HG03565 (cell line): ENCODE results near the gene PRDM15.
A peak's percentile ranks its signal among the peaks of the same experiment; 100 is the strongest.

Experiments
- ATAC-seq: cut with Tn5 transposase; IDR thresholded peaks from one replicate; pipeline ENCODE4 v1.9.1; 2021; ENCODE audit warnings: mild to moderate bottlenecking, moderate library complexity; ENCODE audit not compliant: unreplicated experiment

The PRDM15 gene

DNA sequence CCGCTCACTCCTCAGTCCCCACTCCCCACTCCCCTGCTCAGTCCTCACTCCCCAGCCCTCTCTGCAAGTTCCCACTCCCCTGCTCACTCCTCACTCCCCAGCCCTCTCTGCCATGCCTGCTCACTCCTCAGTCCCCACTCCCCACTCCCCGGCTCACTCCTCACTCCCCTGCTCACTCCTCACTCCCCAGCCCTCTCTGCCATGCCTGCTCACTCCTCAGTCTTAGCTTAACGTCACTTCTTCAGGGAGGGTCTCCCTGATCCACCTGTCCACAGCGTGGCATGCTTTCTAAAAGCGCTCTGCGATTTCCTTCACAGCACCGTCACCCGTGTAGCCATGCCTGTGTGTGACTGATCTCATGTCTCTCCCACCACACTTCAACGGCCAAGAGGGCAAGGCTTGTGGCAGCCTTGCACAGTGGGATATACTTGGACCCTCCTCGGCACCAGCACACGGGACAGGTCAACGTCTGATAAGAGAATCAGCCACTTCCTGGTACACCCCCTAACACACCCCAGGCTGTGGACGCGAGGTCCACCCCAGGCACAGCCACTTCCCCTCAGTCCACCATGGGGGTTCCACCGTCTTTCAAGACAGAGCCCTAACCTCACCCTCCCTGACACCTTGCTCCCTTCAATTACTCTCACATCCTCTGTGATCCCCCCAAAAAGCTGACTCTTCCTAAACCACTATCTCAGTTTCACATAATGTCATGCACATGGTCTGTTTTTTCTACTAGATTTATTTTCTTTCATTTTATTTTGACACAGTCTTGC, 14.0 kb downstream of the PRDM15 start:
- ATAC-seq = peak; percentile 53

DNA sequence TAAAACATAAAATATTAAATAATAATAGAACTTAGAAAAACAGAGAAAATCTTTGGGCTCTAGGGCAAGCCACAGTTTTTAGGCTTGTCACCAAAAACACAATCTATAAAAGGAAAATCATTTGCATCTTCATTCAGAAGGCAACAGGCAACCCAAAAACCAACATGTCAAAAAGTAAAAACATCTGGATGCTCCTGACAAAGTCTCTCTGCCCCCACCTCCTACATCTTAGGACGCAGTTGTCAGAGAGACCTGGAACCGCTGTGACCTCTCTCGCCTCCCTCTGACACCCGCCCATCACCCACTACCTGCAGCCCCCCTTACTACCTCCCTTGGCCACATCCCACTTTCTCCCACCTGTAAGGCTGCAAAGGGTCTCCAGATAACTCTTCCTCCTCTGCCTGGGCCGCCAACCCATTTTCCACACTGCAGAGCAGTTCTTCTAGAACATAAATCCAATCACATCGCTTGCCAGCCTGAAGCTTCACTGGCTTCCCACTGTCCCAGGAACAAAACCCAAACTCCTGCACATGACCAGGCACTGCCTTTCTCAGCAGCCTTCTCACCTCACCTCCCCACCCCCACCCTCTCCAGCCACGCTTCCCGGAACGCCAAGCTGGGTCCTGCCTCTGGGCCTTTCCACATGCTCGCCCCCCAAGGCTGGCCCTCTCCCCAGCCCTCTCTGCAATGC, 14.7 kb downstream of the PRDM15 start:
- no peak for ATAC-seq

DNA sequence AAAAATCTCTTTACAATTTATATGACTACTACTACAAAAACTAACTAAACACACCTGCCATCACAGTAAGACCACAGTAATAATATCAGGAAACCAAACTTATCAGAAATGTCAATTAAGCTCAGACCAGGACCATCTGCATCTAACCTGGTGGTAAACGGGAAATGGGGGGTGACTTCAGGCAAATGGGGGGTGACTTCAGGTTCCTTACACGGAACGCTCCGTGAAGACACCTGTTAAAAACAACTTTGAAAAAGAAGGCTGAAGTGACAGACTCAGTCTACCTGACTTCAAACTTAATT, 15.8 kb downstream of the PRDM15 start:
- ATAC-seq = no peak

DNA sequence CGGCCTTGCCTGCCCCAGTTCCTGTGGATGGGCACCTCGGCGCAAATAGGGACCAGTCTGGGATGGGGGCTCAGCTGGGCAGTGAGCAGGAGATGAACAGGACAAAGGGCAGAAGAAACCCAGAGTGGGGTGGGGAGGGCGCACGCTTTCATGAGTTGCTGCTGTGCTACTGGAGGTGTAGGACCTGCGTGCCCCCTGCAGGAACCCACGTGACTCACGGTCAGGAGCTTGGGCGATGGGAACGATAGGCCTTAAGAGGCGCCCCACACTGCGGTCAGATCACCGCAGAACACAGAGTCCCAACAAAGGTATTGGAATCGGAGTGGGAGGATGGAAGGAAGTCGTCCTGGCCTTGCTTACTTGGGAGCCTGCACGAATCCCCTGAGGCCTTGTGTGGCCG, 17.2 kb downstream of the PRDM15 start:
- ATAC-seq = no peak

GRCh38 chr21:41861255-41861654, 17.9 kb downstream of the PRDM15 start:
- no peak for ATAC-seq

DNA sequence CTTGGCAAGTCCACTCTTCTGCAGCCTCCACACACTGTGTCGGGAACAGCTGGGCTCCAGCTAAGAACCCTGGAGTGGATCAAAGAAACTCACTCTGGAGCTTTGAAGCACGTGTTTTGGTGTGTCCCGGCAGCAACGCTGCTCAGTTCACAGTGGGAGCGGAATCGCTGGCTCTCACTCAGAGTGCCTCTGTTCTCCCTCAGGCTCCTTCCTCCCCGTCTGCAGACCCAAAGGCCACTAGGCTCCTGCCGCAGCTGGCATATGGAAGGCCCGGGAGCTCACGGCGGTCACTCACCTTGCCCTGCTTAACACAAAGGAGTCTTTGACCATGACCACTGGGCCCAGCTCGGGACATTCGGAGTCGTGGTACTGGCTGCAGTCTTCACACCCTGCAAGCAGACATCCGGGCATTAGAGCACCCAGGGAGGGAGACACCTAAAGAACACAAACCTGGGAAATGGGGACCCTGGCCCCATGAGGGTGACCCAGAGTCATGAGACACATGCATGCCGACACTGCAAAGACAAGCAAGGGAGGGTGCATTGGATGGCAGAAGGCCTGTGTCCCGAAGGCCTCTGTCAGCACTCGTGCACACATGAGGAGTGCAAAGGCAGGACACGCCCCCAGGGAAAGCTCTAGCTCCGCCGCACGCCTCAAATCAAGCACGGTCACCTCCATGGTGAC, 19.7 kb downstream of the PRDM15 start:
- ATAC-seq = no peak

DNA sequence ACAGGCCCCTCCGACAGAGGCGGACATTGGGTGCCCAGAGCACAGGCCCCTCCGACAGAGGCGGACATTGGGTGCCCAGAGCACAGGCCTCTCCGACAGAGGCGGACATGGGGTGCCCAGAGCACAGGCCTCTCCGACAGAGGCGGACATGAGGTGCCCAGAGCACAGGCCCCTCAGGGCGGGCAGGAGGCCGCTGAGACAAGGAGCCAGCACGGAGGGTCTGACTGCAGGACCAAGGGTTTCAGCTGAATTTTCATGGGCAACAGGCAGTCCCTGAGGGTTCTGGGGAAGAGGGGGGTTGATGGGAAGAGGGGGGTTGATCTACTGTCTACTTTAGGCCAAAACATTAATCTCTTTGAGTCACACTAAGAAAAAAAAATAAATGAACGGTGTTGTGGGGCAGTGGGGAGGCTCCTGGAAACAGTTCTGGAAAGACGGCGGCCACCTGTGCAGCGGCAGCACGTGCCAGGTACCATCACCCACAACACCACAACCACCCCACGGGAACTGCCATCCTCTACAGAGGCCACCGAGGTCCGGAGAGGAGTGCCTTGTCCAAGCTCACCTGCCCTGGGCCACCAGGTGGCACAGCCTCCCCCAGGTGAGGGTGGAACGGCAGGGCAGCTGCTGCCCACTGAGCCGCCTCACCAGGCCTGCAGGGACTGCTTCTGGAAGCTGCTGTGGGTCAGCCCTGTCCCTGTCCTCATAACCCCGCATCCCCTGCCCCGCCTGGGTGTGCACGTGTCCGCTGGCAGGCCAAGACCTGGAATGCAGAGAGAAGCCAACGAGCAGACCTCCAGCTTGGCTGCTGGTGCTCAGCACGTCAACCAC, 20.5 kb downstream of the PRDM15 start:
- no peak for ATAC-seq

GRCh38 chr21:41857771-41858300, 21.3 kb downstream of the PRDM15 start:
- no peak for ATAC-seq

GRCh38 chr21:41856572-41856971, 22.6 kb downstream of the PRDM15 start:
- no peak for ATAC-seq

GRCh38 chr21:41854426-41854995, 24.6 kb downstream of the PRDM15 start:
- ATAC-seq = no peak

DNA sequence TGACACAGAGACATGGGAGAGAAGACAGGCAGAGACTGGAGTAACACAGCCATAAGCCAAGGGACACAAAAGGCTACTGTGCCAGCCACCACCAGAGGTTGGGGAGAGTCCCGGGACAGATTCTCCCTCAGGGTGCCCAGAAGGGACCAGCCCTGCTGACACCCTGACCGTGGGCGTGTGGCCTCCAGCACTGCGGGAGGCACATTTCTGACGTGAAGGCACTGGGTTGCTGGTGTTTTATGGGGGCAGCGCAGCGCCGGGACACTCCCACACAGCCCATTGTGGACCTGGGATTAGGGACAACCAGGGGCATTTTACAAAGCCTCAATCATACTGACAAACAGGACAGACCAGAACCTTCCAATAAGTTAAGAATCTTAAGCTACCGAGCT, 26.2 kb downstream of the PRDM15 start:
- ATAC-seq = no peak

GRCh38 chr21:41852151-41852928, 26.8 kb downstream of the PRDM15 start:
- ATAC-seq = no peak

DNA sequence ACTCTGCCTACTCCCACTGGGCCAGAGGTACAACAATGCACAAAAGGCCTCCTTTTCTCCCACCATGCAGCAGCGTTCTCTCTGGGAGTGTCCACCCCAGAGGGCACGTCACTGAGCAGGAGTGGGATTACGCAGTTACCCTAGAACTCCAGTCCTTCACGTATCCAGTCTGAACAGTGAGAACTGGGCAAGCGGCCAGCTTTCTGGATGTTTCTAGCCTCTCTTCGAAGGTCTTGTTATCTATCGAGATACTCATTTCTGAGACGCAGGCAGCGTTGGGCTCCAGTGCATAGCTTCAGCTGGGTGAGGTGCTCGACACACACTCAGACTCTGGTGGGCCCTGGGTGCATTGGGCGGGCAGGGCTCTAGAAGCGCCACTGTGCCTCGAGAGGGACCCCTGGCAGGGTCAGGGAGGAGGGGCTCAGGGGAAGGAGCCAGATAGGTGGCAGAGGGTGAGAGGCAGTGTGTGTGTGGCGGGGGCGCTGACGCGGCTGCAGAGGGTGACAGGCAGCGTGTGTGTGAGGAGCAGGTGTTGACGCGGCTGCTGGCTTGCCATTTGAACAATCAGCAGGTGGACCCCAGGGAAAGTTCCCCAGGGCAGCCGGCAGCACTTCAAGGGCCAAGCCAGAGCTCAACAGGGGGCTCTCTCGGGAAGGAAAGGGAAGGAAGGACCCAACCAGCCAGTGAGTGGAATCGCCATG, 27.9 kb downstream of the PRDM15 start:
- ATAC-seq = no peak

DNA sequence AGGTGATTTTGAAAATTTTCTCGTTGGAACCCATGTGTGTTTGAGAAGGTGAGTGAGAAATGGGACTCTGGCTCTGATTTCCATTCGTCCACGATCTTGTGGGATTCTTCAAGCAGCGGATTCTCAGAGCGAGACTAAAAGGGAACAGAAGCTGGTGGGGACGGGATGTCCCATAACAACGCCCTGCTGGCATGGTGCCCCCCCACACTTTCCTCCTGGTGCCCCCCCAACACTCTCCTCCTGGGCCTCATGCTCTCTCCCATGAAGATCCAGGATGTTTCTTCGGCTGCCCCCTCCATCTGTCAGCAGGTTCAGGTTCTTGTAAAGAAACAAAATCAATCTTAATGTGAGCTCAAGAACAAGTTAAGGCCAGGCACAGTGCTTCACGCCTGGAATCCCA, 29.1 kb downstream of the PRDM15 start:
- no peak for ATAC-seq

GRCh38 chr21:41848958-41849580, 30.1 kb downstream of the PRDM15 start:
- no peak for ATAC-seq

DNA sequence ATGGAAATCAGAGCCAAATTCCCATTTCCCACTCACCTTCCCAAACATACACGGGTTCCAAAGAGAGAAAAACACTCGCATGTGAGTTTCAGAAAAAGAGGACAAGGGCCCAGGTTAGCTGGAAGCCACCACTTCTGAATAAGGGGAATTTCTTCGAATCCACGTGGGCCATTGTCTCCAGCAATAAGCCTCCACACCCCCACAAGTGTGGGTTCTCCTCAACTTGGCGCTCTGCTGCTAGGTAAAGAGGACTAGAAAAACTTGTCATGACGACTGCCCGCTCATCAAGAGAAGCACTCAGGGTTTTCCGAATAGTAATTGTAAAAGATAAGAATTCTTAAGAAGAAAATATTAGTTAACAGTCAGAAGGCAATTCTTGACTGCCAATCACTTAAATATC, 30.6 kb downstream of the PRDM15 start:
- no peak for ATAC-seq

DNA sequence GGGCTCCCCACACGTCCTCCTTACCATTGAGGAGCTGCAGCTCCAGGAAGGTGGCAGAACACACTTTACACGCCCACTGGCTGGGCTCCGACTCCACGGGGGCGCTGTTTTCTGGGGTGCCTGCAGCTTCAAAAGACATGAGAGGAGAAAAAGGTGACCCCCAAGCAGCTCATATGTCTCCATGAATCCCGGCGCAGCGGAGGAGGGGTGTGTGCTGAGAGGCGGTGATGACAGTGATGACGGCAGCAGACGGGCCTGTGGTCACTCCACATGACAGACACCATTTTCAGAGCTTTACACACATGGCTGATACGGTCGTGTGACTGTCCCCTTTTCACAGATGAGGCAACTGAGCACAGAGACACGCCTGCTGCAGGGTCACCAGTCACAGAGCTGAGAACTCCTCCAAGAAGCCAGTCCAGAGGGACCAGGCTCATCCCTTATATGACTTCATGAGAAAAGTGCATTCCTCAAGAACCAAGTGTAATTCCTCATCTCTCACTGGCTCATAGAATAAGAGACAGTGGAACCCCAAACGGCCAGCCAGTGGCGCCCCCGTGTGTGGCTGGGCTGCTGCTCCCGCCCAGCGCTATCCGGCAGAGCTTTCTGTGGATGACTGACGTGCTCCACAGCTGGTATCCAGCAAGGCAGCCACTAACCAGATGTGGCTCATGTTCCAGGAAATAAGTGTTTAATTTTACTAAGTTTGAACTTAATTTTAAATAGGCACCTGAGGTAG, 31.9 kb downstream of the PRDM15 start:
- ATAC-seq = no peak

DNA sequence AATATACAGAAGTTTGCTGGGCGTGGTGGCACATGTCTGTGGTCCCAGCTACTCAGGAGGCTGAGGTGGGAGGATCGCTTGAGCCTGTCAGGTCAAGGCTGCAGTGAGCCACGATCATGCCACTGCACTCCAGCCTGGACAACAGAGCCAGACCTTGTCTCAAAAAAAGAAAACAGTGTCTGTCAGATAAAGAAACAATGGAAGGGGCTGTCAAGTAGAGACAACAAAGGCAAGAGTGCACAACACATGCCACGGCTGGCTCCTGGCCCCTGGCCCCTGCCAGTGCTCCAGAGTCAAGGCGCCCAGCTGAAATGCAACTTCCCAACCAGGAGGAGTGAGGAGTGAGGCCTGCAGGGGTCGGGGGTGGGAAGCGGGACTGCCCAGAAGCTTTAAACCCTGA, 32.6 kb downstream of the PRDM15 start:
- ATAC-seq = no peak
